ENCODE results near the gene LYPD1.

- TF ChIP-seq EZH2 (IDR thresholded peaks at IDR 0.05): no peak
- no peak for TF ChIP-seq CTCF (IDR thresholded peaks at IDR 0.05)
These were observed 33.7 kb downstream of the LYPD1 start for GRCh38 chr2:132636346-132636745.

Measured in neural progenitor cell (in vitro differentiated cells).